ENCODE measurements around the gene RNF168. TPM values are rescaled to one million over a fixed set of nuclear protein-coding genes. Genes with fewer than 3 reads are reported as not detected.
"Not testable (repeated sequence)": the region's sequence is repeated elsewhere in the genome, so short reads cannot be mapped to it uniquely, and the experiment has no call there.

The RNF168 gene, protein sequence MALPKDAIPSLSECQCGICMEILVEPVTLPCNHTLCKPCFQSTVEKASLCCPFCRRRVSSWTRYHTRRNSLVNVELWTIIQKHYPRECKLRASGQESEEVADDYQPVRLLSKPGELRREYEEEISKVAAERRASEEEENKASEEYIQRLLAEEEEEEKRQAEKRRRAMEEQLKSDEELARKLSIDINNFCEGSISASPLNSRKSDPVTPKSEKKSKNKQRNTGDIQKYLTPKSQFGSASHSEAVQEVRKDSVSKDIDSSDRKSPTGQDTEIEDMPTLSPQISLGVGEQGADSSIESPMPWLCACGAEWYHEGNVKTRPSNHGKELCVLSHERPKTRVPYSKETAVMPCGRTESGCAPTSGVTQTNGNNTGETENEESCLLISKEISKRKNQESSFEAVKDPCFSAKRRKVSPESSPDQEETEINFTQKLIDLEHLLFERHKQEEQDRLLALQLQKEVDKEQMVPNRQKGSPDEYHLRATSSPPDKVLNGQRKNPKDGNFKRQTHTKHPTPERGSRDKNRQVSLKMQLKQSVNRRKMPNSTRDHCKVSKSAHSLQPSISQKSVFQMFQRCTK
- 10 to 100 TPM; 10.6 to 22.9 (median 18.9) TPM for total RNA-seq
- 1 to 10 TPM; 4.1 to 9.7 (median 9.4) TPM for polyA plus RNA-seq
- long read RNA-seq, donor 1, full-length matches to known transcripts, result 3 of 3 reads
- long read RNA-seq, donor 1, partial matches to known transcripts, result 0 of 3 reads
- long read RNA-seq, donor 1, other reads (novel, unspliced or antisense), result 0 of 3 reads
- long read RNA-seq, donor 2, full-length matches to known transcripts, result 4 of 4 reads
- long read RNA-seq, donor 2, partial matches to known transcripts, result 0 of 4 reads
- long read RNA-seq, donor 2, other reads (novel, unspliced or antisense), result 0 of 4 reads
- long read RNA-seq, donor 3, full-length matches to known transcripts, result 1 of 1 reads
- long read RNA-seq, donor 3, partial matches to known transcripts, result 0 of 1 reads
- long read RNA-seq, donor 3, other reads (novel, unspliced or antisense), result 0 of 1 reads
- long read RNA-seq, donor 4, full-length matches to known transcripts, result 2 of 18 reads
- long read RNA-seq, donor 4, partial matches to known transcripts, result 4 of 18 reads
- long read RNA-seq, donor 4, other reads (novel, unspliced or antisense), result 12 of 18 reads
- long read RNA-seq, donor 5, full-length matches to known transcripts, result 12 of 18 reads
- long read RNA-seq, donor 5, partial matches to known transcripts, result 1 of 18 reads
- long read RNA-seq, donor 5, other reads (novel, unspliced or antisense), result 5 of 18 reads
- long read RNA-seq, donor 6, full-length matches to known transcripts, result 1 of 23 reads
- long read RNA-seq, donor 6, partial matches to known transcripts, result 6 of 23 reads
- long read RNA-seq, donor 6, other reads (novel, unspliced or antisense), result 16 of 23 reads
- long read RNA-seq, donor 7, result 0 reads
- long read RNA-seq, donor 8, full-length matches to known transcripts, result 4 of 4 reads
- long read RNA-seq, donor 8, partial matches to known transcripts, result 0 of 4 reads
- long read RNA-seq, donor 8, other reads (novel, unspliced or antisense), result 0 of 4 reads
- long read RNA-seq, donor 9, full-length matches to known transcripts, result 3 of 3 reads
- long read RNA-seq, donor 9, partial matches to known transcripts, result 0 of 3 reads
- long read RNA-seq, donor 9, other reads (novel, unspliced or antisense), result 0 of 3 reads
- long read RNA-seq, donor 10, full-length matches to known transcripts, result 3 of 3 reads
- long read RNA-seq, donor 10, partial matches to known transcripts, result 0 of 3 reads
- long read RNA-seq, donor 10, other reads (novel, unspliced or antisense), result 0 of 3 reads

DNA sequence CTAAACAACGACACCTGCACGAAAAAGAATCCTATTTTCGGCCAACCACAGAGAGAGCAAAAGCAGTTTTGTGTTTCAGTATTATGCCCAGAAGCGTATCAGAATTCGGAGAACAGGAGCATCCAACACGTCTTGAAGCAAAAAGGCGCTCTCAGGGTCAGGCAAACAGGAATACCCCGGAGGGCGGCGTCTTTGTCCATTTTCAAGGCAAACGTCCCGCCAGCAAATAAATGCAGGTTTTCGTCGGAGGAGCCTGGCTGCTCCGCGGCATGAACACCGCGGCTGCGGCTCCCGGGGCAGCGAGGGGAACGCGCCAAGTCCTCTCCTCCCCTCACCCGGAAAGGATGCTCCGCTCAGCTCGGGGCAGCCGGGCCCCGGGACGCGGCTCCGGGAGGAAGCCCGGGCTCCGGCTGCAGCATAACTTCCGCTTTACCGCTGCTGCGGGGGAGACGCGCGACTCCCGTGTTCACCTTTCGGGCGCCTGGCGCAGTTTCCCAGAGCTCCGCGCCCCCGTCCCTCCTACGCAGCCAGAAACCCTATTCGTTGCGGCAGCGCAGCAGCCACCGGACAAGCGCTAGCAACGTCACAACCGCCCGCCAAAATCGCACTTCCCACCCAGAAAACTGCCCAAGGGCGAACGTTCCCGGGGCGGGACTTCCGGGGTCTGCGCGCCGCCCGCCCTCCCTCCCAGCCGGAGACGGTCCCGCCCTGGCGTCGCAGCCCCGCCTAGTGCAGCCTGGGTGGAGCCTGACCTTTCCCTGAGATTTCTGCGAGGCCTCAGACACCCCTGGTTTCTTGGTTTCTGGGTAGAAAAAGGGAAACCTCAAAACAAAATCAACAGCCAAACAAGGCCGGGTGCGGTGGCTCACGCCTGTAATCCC, at the start of gene RNF168:
Gene RNF168 (minus strand): TSS at position 573 of the 881 bp plus-strand sequence. CDS start 595 bp downstream, outside the sequence.
- TF ChIP-seq, protein P1, sequence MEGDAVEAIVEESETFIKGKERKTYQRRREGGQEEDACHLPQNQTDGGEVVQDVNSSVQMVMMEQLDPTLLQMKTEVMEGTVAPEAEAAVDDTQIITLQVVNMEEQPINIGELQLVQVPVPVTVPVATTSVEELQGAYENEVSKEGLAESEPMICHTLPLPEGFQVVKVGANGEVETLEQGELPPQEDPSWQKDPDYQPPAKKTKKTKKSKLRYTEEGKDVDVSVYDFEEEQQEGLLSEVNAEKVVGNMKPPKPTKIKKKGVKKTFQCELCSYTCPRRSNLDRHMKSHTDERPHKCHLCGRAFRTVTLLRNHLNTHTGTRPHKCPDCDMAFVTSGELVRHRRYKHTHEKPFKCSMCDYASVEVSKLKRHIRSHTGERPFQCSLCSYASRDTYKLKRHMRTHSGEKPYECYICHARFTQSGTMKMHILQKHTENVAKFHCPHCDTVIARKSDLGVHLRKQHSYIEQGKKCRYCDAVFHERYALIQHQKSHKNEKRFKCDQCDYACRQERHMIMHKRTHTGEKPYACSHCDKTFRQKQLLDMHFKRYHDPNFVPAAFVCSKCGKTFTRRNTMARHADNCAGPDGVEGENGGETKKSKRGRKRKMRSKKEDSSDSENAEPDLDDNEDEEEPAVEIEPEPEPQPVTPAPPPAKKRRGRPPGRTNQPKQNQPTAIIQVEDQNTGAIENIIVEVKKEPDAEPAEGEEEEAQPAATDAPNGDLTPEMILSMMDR (IDR thresholded peaks at IDR 0.05), result no peak
- TF ChIP-seq POLR2A (IDR thresholded peaks at IDR 0.05), result peak; percentile 90 to 97
- DNase-seq, result peak; percentile 93 to 97 (median 94)
- no peaks in the 10 kb centered on the region for H3K27me3 ChIP-seq
- intact Hi-C loops (cut with DNase I), result no loop called here
- peaks cover 12 to 25% of the 10 kb centered on the region in 2 donors for H3K4me1 ChIP-seq (replicated peaks in 1 of 2)
- H3K27ac ChIP-seq, result peak within 1 kb of the TSS; percentile 91 to 98 (median 98)
- WGBS, 4 donors, result 0 to 1% (median 0%) methylated on average over 15 to 75 of the region's 75 CpGs
- H3K4me3 ChIP-seq, result peak within 1 kb of the TSS; percentile 80 to 95 (median 90)
- H3K36me3 ChIP-seq (replicated peaks in 1 of 2), result no peaks in the 10 kb centered on the region
- no peaks in the 10 kb centered on the region for H3K9me3 ChIP-seq (replicated peaks in 1 of 3)

DNA sequence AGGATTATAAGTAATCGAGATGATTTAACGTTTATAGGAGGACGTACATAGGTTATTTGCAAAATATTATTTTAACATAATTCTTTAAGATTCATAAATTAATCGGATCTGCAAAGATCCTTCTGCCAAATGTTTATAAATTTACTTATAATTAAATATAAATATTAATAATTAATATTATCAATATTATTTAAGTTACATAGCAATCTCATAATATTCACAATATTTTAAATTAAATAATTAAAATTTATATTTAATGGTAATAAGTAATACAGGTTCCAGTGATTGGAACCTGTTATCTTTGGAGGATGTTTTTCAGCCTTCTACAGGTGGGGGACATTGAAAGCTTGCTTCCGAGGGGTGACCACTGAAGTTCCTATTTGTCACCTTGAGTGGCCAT, 48.7 kb upstream of the RNF168 start:
- Histone ChIP-seq H3K9me3 (replicated peaks in 1 of 3) (peaks cover 0 to 6% (median 0%) of the 10 kb centered on the region in 3 donors), H3K27ac (no peak overlapping the region), H3K36me3 (replicated peaks in 1 of 2) (no peaks in the 10 kb centered on the region), H3K27me3 (no peaks in the 10 kb centered on the region), H3K4me3 (no peak overlapping the region), H3K4me1 (replicated peaks in 1 of 2) (no peaks in the 10 kb centered on the region)
- intact Hi-C loops (cut with DNase I), result no loop called here
- WGBS, 4 donors, result 95 to 97% (median 96%) methylated on average over 5 of the region's 5 CpGs
- DNase-seq, result no peak
- TF ChIP-seq, protein P1 (IDR thresholded peaks at IDR 0.05), result no peak
- no peak for TF ChIP-seq POLR2A (IDR thresholded peaks at IDR 0.05)

DNA sequence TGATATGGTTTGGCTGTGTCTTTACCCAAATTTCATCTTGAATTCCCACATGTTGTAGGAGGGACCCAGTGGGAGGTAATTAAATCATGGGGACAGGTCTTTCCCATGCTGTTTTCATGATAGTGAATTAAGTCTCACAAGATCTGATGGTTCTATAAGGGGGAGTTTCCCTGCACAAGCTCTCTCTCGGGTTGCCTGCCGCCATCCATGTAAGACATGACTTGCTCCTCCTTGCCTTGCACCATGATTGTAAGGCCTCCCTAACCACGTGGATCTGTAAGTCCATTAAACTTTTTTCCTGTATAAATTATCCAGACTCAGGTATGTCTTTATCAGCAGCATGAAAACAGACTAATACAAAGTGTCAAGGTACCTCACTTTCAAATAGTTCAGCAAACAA, 46.6 kb upstream of the RNF168 start:
- H3K27ac ChIP-seq; H3K9me3 ChIP-seq (replicated peaks in 1 of 3); DNase-seq; H3K36me3 ChIP-seq (replicated peaks in 1 of 2); H3K27me3 ChIP-seq; intact Hi-C loops (cut with DNase I); H3K4me1 ChIP-seq (replicated peaks in 1 of 2); H3K4me3 ChIP-seq: not testable (repeated sequence)
- 82 to 88% (median 84%) methylated on average over 3 of the region's 3 CpGs for WGBS, 4 donors

DNA sequence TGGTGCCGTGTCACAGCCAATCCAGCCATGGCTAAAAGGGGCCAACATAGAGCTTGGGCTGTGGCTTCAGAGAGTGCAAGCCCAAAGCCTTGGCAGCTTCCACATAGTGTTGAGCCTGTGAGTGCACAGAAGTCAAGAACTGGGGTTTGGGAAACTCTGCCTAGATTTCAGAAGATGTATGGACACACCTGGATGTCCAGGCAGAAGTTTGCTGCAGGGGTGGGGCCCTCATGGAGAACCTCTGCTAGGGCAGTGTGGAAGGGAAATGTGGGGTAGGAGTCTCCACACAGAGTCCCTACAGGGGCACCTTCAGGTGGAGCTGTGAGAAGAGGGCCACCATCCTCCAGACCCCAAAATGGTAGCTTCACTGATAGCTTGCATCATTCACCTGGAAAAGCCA, 45.7 kb upstream of the RNF168 start:
- intact Hi-C loops (cut with DNase I); H3K27ac ChIP-seq; H3K4me3 ChIP-seq; H3K36me3 ChIP-seq (replicated peaks in 1 of 2); H3K27me3 ChIP-seq; H3K4me1 ChIP-seq (replicated peaks in 1 of 2); DNase-seq; H3K9me3 ChIP-seq (replicated peaks in 1 of 3): not testable (repeated sequence)
- WGBS, 4 donors, result 97 to 100% (median 100%) methylated on average over 1 of the region's 1 CpG

Data from adrenal gland (tissue), 19 donors.